SIG-M5 (cell line): ENCODE results near the gene MADCAM1.

Experiments
- DNase-seq: peaks from one replicate; lab custom pipeline; 2025; lab: John Stamatoyannopoulos, UW

The MADCAM1 gene

DNA sequence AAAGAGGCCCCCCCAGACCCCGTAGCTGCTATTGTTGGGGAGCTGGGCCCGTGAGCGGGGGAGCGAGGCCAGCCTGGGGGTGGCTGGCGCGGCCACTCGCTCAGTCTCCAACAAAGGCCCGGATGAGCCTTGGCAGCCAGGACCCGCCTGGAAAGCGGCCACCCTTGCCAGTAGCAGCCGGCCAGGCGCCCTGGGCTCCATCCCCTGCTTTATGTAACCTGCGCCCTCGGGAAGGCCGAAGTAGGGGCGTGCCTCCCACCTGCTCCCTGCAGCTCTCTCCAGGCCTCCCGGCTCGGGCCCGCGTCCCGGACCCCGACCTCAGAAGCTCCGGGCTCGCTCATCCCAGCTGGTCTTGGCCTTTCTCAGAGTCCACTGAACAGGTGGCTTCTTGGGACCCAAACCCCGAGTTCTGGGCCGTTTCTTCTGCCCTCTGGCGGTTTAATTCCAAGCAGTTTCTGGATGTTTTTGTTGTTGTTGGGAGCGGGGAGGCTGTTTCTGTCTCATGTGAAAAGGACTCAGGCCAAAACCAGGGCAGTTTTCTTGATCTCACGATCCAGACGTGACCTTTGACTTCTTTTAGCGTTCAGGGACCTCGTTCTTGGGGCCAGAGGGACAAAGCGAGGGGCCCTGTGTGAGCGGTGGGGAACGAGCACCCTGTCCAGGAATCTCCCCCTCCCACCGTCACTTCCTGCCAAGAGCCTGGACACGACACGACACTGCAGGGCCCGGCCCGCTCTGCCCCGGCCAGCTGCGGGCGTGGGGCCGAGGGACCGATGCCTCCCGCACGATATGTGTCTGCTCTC lies 36.5 kb downstream of the MADCAM1 start:
- no peak for DNase-seq

DNA sequence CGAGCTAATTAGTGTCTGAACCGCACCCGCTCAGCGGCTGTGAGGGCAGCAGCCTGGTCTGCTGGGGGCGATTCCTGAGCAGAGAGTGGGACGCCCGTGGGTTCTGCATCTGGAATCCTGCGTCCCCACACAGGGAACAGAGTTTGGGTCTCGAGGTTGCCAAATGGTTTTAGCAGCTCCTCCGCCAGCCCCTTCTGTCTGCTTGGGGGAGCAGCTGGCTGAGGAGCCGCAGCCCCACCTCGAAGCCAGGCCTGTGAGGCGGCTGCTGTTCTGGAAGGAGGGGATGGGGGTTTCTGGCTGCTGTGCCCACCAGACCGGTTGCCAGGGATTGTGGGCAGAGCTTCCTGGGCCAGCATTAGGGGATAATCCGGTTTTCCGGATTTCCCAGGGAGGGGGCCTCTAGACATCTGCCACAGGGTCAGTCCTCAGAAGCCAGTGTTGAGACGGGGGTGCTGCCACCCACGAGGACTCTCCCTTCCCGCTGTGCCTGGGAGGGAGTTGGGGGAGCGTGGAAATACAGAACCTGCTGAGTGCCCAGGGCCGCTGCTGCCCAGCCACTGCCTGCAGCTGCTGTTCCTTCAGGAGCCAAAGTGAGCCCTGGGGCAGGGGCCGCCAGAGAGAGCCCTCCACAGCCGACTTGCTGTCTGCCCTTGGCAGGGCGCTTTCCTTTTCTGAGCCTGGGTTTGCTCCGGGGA lies 37.2 kb downstream of the MADCAM1 start:
- DNase-seq, result no peak

- no peak for DNase-seq
Observed at GRCh38 chr19:534088-534487, 37.8 kb downstream of the MADCAM1 start.

- no peak for DNase-seq
Observed at GRCh38 chr19:535017-535835, 38.9 kb downstream of the MADCAM1 start.

DNA sequence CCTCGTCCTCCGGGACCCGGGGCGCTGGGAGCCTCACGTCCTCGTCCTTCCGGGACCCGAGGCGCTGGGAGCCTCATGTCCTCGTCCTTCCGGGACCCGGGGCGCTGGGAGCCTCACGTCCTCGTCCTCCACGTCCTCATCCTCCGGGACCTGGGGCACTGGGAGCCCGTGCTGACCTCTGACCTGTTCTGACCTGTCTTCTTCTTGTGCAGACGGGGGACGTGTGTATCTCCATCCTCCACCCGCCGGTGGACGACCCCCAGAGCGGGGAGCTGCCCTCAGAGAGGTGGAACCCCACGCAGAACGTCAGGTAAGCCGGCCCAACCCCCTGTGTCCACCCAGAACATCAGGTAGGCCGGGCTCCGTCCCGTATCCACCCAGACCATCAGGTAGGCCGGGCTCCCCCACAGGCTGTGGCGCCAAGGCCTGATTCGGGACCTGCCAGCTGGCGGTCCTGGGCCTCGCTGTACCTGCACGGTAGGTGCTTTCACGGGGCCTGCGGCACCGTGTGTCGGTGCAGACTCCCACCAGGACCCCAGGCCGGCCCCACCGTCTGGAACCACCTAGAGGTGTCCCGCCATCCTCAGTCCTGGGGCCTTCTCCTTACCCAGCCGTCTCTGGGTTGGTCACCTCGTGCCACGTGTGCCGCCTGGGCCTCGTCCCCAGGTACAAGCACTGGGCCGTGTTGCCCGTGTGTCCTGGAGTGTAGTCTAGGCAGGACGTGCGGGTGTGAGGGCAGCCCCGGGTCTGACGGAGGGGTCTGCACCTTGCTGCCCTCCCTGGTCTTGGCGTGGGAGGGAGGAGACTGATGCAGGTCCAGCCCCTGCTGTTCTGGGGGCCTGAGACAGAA lies 40.0 kb downstream of the MADCAM1 start:
- DNase-seq, result no peak

DNA sequence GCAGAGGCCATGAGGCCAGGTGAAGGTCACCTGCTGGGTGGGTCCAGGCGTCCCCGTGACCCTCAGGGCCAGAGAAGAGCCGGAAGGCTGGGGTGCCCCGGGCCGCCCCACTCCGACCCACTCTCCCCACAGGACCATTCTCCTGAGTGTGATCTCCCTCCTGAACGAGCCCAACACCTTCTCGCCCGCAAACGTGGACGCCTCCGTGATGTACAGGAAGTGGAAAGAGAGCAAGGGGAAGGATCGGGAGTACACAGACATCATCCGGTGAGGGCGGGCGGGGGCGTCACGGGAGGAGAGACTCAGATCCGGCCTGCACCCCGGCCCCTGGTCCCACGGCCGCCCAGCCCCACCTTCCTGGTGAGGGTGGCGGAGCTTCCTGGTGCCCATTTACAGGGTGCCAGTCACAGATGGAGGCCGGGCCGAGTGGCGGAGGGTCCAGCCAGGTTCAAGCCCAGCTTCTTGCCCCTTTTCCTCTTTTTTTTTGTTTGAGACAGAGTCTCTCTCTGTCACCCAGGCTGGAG lies 40.7 kb downstream of the MADCAM1 start:
- no peak for DNase-seq

GRCh38 chr19:538641-539428 lies 42.5 kb downstream of the MADCAM1 start:
- no peak for DNase-seq

DNA sequence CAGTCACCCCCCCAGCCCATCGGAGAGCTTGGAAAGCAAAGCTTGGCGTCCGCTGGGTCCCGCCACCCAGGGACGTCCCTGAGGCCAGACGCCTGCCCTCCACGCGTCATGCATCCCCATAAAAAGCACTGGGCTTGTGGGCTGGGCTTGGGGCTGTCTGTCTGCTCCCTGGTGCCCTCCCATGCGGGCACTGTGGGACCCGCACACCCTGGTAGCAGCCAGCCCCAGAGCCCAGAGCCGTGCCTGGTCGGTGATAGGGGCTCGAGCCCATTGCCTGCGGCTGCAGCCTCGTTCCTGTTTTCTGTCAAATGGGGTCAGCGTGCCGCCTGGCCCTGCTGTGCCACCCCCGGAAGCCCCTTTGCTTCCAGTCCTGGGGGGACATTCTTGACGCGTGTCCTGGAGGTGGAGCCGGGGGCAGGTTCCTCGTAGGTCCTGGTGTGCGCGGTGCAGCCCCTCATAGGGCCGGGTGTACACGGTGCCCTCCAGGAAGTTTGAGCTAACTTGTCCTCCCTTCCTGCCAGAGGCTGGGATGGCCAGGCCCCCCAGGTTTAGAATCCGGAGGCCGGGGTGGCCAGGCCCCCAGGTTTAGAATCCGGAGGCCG lies 43.2 kb downstream of the MADCAM1 start:
- no peak for DNase-seq

GRCh38 chr19:540867-541637 lies 44.8 kb downstream of the MADCAM1 start:
- DNase-seq, result no peak

DNA sequence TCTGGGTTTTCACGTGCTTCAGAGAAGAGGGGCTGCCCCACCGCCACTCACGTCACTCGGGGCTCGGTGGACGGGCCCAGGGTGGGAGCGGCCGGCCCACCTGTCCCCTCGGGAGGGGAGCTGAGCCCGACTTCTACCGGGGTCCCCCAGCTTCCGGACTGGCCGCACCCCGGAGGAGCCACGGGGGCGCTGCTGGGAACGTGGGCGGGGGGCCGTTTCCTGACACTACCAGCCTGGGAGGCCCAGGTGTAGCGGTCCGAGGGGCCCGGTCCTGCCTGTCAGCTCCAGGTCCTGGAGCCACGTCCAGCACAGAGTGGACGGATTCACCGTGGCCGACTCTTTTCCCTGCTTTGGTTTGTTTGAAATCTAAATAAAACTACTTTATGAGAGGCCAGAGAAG lies 45.4 kb downstream of the MADCAM1 start:
- DNase-seq, result no peak

DNA sequence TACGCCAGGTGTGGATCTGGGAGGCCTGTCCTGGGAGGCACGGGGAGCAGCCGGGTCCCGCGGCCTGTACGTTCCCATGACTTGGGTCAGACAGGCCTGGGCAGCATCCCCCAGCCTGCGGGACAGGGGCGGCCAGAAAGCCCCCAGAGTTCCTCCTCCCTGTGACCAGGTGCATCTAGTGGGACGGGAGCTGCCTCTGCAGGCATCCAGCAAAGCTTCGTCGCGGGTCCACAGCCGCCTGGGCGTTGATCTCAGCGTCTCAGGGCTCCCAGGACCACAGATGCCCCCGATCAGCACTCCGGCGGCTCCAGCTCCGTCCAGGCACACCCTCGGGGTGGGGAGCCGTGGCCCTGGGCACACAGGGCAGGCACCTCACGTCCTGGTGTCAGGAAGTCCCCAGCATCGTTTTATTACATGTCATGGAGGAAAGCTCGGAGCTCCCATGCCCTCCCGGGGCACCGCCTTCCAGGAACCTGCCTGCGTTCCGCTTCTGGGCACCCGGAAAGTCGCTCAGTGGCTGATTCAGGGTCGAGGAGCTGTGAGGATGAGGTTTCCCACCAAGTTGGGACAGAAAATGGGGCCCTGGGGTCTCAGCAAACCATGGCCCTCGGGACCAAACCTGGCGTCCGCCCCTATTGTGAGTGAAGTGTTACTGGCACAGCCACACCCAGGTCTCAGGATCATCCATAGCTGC lies 46.0 kb downstream of the MADCAM1 start:
- no peak for DNase-seq

DNA sequence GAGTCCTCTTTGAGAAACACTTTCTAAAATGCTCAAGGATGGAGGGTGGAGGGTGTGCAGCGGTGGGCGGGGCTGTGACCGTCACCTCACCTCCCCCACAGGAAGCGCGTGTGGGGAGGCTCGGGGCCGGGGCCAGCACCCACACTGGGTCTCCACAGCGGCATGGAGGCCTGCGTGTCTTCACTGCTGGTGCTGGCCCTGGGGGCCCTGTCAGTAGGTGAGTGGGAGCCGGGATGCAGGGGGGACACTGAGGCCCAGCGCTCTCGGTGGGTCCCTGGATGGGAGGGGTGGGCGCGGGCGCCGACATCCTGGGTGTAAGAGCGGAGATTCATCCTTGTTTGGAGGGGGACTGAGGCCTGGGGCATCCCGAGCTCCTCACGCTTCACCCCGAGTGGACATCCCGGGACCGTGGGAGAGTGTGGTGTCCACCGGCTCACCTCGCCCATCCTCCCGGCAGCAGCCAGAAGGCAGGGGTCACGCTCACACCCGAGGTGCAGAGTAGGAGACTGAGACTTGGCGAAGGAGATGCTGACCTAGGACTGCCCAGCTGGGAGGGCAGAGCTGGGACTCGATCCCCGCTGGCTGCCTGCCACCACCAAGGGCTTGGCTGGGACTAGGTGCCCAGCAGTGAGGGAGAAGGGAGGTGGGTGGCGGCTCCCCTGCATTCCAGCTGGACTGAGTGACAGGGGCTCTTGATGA lies 47.8 kb downstream of the MADCAM1 start, which contains the start of gene GZMM:
Gene GZMM, plus strand, starts transcription at position 144 of the 699 bp plus-strand sequence. Its CDS starts 19 bp downstream, at position 163.
- no peak for DNase-seq

DNA sequence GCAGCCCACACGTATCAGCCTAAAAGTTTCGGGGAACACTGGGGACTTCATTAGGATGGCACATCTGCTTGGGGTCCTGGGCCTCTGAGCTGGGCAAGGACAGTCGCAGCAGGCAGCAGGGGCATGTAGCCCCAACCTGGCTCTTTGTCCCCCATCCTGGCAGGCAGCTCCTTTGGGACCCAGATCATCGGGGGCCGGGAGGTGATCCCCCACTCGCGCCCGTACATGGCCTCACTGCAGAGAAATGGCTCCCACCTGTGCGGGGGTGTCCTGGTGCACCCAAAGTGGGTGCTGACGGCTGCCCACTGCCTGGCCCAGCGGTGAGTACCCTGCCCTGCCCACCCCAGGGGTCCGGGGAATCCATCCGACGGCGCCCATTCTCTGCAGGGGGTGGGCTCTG lies 50.8 kb downstream of the MADCAM1 start:
- no peak for DNase-seq

GRCh38 chr19:547836-548720 lies 51.8 kb downstream of the MADCAM1 start:
- no peak for DNase-seq

DNA sequence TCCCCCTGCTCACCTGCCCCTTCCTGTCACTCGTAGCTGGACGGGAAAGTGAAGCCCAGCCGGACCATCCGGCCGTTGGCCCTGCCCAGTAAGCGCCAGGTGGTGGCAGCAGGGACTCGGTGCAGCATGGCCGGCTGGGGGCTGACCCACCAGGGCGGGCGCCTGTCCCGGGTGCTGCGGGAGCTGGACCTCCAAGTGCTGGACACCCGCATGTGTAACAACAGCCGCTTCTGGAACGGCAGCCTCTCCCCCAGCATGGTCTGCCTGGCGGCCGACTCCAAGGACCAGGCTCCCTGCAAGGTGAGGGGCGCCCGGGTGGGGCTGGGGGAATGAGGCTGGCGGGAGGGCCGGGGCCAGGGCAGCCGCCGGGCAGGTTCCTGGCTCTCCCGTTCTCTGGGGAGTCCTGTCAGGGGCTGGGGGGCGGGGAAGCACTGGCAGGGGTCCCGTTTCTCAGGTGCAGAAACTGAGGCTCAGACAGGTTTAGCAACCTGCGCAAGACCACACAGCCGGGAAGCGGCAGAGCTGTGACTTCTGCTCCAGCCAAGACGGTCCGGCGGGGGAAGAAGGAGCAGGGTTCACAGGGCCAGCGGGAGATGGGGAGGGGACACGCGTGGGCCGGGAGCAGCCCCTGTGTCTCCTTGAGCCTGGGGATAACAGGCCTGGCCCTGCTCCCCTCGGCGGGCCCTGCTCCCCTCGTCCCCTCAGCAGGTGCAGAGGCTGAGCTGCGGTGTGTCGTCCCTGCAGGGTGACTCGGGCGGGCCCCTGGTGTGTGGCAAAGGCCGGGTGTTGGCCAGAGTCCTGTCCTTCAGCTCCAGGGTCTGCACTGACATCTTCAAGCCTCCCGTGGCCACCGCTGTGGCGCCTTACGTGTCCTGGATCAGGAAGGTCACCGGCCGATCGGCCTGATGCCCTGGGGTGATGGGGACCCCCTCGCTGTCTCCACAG lies 52.9 kb downstream of the MADCAM1 start:
- DNase-seq, result no peak

DNA sequence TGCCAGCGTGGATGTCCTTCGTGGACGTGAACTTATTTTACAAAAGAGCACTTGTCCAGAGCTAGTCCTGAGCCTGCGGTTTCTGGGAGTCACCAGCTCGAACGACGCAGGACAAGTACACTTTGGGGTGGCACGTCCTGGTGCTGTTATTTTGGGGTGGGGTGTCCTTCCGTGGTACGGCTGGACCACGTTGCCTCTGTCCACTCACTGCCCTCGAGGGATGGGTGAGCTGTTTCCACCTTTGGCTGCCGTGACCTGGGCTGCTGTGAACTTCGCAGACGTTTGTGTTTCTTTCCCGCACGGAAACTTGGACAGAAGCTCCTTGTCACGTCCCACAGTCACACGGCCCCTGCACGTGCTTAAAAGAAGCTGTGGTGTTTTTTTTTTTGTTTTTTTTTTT lies 58.5 kb downstream of the MADCAM1 start:
- no peak for DNase-seq
